SK-N-MC (cell line): ENCODE data around the gene RRP7A.

Experiments
- DNase-seq: peaks from one replicate; pipeline ENCODE4 v3.0.0-alpha.2; 2011; ENCODE audit warnings: low read depth, low spot score
- H3K27ac ChIP-seq: fragments of 200-600 bp; sonication (generic); 2 replicates; pipeline ENCODE4 v1.5.1; 2016; ENCODE audit warnings: mixed run types
- H3K36me3 ChIP-seq: fragments of 200-600 bp; sonication (generic); 2 replicates; pipeline ENCODE4 v1.6.1; 2017; ENCODE audit warnings: antibody characterized with exemption, low read length, mixed read lengths; ENCODE audit not compliant: insufficient read depth
- H3K4me3 ChIP-seq: fragments of 200-600 bp; sonication (generic); 2 replicates; pipeline ENCODE4 v1.5.1; 2016
- H3K9ac ChIP-seq: fragments of 200-600 bp; sonication (generic); 2 replicates; pipeline ENCODE4 v1.8.0; 2017; ENCODE audit warnings: mixed run types, mixed read lengths; ENCODE audit not compliant: insufficient read length
- H3K9me3 ChIP-seq: fragments of 200-600 bp; sonication (generic); 2 replicates; pipeline ENCODE4 v1.6.1; 2017; ENCODE audit warnings: low read depth, mild to moderate bottlenecking, antibody characterized with exemption, low read length, moderate library complexity, mixed read lengths
- EZH2 ChIP-seq: fragments of 200-600 bp; sonication (generic); IDR thresholded peaks from one replicate; pipeline ENCODE4 v1.6.1; 2017; ENCODE audit warnings: antibody characterized with exemption
- FOXP2 ChIP-seq: optimal IDR thresholded peaks from 2 replicates; pipeline ENCODE3; 2011; ENCODE audit warnings: mild to moderate bottlenecking, moderate library complexity; ENCODE audit not compliant: insufficient read depth; ENCODE audit errors: extremely low read length, control extremely low read depth
- POLR2AphosphoS5 ChIP-seq: IDR thresholded peaks from 2 replicates; pipeline ENCODE4 v1.6.1; 2012; ENCODE audit warnings: mild to moderate bottlenecking, low read depth, low read length, borderline replicate concordance

Gene RRP7A

DNA sequence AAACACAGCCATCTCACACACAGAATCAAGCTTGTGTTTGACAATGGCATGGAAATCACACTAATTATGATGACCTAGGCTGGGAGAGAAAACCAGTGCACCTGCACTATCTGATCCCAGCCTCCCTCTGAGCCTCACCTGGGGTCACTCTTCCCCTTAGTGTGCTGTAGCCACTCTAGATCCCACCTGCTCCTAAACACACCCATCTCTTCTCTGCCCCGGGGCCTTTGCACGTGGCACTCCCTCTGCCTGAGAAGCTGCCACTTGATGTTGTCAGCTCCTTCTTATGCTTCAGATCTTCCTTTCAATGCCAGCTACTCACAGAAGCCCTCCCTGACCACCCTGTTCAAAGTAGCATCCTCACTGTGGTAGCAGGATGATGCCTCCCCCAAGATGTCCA, 44.5 kb downstream of the RRP7A start:
- Histone ChIP-seq H3K9ac (no peak overlapping the region), H3K36me3 (no peaks in the 10 kb centered on the region), H3K9me3 (no peaks in the 10 kb centered on the region), H3K27ac (no peak overlapping the region), H3K4me3 (no peak overlapping the region)
- DNase-seq, result no peak
- TF ChIP-seq EZH2 (no peak), POLR2AphosphoS5 (no peak), FOXP2 (no peak)

DNA sequence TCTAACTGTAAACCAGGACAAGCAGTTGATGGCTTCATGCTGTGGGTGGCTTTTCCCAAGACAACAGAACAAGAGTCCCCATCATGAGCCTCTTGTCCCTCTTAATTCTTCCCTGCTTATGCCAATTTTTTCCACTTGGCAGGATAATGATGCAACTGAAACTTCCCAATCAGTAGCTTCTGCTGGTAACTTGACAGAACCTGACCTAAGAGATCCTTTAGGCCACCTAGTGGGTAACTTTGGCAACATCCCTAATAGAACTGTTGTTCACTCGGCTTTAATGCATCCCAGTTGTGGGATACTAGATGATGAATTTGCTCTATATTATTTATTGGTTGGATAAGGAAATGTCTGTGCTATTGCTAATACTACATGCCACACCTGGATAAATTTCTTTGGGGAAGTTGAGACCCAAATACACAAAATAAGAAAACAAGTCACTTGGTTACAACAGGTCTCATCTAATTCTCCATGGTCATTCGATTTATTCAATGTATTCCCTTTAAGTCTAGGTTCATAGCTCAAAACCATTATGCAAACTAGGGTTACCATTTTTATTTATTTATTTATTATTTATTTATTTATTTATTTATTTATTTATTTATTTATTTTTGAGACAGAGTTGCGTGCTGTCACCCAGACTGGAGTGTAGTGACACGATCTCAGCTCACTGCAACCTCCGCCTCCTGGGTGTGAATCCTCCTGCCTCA, 46.0 kb downstream of the RRP7A start:
- DNase-seq, result peak; percentile 51
- Histone ChIP-seq H3K4me3 (no peak overlapping the region), H3K27ac (no peak overlapping the region), H3K9me3 (no peaks in the 10 kb centered on the region), H3K9ac (no peak overlapping the region), H3K36me3 (no peaks in the 10 kb centered on the region)
- TF ChIP-seq EZH2 (no peak), FOXP2 (no peak), POLR2AphosphoS5 (no peak)

DNA sequence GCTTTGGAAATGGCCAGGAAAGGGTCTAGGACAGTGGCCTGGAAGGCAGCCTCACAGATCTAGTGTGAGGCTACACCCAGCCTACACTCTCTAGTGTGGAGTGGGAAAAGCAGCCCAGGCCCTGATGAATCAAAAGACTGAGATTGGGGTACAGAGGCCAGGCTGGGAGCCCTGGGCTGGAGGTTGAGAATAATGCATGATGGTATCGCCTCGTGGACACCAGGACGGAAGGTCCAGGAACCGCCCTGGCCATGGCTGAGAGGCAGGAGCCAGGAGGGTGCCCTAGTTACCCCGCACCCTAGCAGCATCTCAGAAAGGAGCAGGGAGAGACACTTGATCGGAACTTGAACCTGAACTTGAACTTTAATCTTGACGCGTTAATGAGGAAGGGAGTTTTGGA, 46.9 kb downstream of the RRP7A start:
- Histone ChIP-seq H3K9me3 (no peaks in the 10 kb centered on the region), H3K36me3 (no peaks in the 10 kb centered on the region), H3K4me3 (no peak overlapping the region), H3K27ac (no peak overlapping the region), H3K9ac (no peak overlapping the region)
- TF ChIP-seq FOXP2, result no peak
- TF ChIP-seq POLR2AphosphoS5, result no peak
- TF ChIP-seq EZH2, result no peak
- no peak for DNase-seq

DNA sequence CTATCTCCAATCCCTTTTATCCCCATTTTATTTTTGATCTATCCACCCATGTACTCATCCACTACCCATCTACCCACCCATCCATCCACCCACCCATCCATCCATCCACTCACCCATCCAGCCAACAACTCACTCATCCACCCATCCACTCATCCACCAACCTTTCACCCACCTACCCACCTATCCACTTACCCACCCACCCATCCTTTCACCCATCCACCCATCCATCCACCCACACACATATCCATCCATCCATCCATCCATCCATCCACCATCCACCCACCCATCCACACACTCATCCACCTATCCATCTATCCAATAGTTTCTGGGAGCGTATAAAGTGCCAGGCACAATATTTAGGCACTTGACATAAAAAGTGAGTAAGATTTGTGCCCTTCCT, 48.2 kb downstream of the RRP7A start:
- Histone ChIP-seq H3K27ac (no peak overlapping the region), H3K36me3 (no peaks in the 10 kb centered on the region), H3K4me3 (no peak overlapping the region), H3K9me3 (no peaks in the 10 kb centered on the region), H3K9ac (no peak overlapping the region)
- DNase-seq, result no peak
- TF ChIP-seq FOXP2, result no peak
- TF ChIP-seq EZH2, result no peak
- TF ChIP-seq POLR2AphosphoS5, result no peak

DNA sequence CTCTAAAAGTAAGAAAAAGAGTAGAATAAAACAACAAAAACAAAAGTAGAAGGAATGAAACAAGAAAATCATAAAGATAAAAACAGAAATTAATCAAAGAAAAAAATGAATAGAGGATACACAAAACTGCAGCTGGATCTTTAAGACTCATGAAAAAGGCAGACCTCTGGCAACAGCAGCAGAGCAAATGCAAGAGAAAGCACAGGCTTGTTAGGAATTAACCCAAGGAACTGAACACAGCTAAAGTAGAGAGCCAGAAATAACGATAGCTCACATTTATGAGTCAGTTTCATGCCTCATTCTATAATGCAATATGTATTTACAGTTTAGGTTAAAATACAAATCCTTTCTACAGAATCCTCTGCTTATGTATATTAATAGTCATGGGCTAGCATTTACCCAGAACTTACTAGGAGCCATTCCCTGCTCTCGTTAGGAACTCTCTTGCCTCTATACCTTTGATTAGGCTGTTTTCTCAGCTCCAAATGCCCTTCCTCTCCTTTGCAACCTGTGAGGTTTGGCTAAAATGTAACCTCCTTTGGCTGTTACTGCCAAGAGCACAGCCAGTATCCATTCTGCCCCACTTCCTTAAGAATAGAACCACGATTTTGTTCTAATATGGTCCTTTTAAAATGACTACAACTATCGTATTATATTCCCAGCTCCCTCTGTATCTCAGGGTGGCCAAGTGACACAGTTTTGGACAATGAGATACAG, 49.1 kb downstream of the RRP7A start:
- Histone ChIP-seq H3K27ac (no peak overlapping the region), H3K4me3 (no peak overlapping the region), H3K36me3 (no peaks in the 10 kb centered on the region), H3K9me3 (no peaks in the 10 kb centered on the region), H3K9ac (no peak overlapping the region)
- TF ChIP-seq FOXP2, result no peak
- TF ChIP-seq EZH2, result no peak
- no peak for TF ChIP-seq POLR2AphosphoS5
- no peak for DNase-seq

DNA sequence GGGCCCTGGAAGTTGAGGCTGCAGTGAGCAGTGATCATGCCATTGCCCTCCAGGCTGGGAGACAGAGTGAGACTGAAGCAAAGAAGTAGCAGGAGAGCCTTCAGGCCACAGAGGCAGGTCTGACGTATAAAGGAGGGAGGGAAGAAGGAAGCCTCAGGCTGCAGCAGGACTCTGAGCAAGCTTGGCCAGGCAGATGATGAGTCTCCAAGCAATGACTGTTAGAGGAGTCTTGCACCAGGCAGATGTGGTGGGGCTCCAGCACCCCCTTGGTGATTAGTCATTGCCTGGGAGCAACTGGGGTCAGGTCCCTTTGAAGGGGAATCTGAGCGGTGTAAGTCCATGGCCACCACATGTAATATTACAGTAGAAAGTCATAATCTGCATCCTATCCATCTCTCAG, 50.8 kb downstream of the RRP7A start:
- Histone ChIP-seq H3K27ac (no peak overlapping the region), H3K4me3 (no peak overlapping the region), H3K36me3 (no peaks in the 10 kb centered on the region), H3K9ac (no peak overlapping the region), H3K9me3 (no peaks in the 10 kb centered on the region)
- DNase-seq, result no peak
- no peak for TF ChIP-seq FOXP2
- no peak for TF ChIP-seq EZH2
- TF ChIP-seq POLR2AphosphoS5, result no peak

DNA sequence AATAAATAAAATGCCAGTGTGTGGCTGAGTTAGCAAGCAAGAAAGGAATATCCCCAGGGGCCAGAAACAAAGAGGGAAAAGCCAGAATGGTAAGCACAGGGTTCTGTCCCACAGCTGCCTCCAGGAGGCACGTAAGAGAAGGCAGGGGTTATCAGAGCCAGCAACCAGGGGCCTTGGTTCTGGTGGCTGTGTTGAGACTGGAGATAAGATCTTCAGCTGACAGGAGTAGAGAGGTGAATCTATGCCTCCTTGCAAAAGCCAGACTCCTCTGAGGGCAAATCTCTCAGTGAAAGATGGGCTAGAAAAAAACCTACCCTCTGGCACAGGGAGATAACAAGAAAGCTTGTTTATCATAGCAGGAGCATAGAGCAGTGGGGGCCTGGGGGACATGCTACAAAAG, 57.6 kb downstream of the RRP7A start:
- Histone ChIP-seq H3K9me3 (no peaks in the 10 kb centered on the region), H3K27ac (no peak overlapping the region), H3K4me3 (no peak overlapping the region), H3K36me3 (no peaks in the 10 kb centered on the region), H3K9ac (no peak overlapping the region)
- no peak for DNase-seq
- no peak for TF ChIP-seq FOXP2
- no peak for TF ChIP-seq EZH2
- TF ChIP-seq POLR2AphosphoS5, result no peak

DNA sequence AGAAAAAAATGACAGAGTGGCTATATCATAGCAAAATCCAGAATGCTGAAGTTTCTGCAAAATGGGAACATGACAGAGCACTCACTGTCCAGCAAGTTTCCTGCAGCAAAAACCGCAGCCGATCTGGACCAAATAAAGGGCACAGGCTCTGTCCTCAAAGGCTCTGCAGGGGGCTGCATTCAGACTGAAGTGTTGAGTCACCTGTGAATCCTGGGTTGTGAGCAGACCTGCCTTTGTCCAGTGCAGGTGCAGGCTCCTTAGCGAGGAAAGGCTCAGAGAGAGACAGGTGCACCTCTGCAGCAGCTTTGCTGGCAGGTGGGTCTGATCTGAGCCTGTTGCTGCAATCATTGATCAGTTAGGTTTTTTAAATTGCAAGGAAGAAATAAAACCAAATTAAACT, 58.1 kb downstream of the RRP7A start:
- Histone ChIP-seq H3K27ac (no peak overlapping the region), H3K9me3 (no peaks in the 10 kb centered on the region), H3K36me3 (no peaks in the 10 kb centered on the region), H3K4me3 (no peak overlapping the region), H3K9ac (no peak overlapping the region)
- no peak for DNase-seq
- TF ChIP-seq POLR2AphosphoS5 (no peak), FOXP2 (no peak)
